H1 (cell line): Measurements from ENCODE around the gene CYB561D2. TPM values are rescaled to one million over a fixed set of nuclear protein-coding genes. Genes with fewer than 3 reads are reported as not detected.

Source experiments
- CREB1 ChIP-seq: IDR thresholded peaks from 2 replicates; pipeline ENCODE4 v1.6.1; 2012; ENCODE audit warnings: inconsistent platforms
- EGR1 ChIP-seq: IDR thresholded peaks from 2 replicates; pipeline ENCODE4 v1.6.1; 2011; ENCODE audit warnings: low read depth, low read length, borderline replicate concordance
- KDM1A ChIP-seq: fragments of 200-600, 300-600 bp; sonication (generic); IDR thresholded peaks from 2 replicates; pipeline ENCODE4 v1.7.1; 2016; ENCODE audit warnings: mild to moderate bottlenecking, low read length, borderline replicate concordance
- PHF8 ChIP-seq: fragments of 200-600 bp; sonication (generic); conservative IDR thresholded peaks from 2 replicates; pipeline ENCODE4 v1.7.1; 2012; ENCODE audit warnings: low read depth, mild to moderate bottlenecking, inconsistent platforms, low read length, moderate library complexity
- RXRA ChIP-seq: IDR thresholded peaks from 2 replicates; pipeline ENCODE4 v1.6.1; 2011; ENCODE audit warnings: low read depth, mild to moderate bottlenecking, low read length, moderate library complexity; ENCODE audit not compliant: insufficient read depth
- SRF ChIP-seq: IDR thresholded peaks from 2 replicates; pipeline ENCODE4 v1.6.1; 2011; ENCODE audit warnings: mild to moderate bottlenecking, low read depth, low read length, moderate library complexity
- USF2 ChIP-seq: IDR thresholded peaks from 2 replicates; pipeline ENCODE4 v1.6.1; 2011; ENCODE audit warnings: low read length, improper control_type of control experiment
- YY1 ChIP-seq: IDR thresholded peaks from 2 replicates; pipeline ENCODE4 v1.6.1; 2011; ENCODE audit warnings: low read depth, mild to moderate bottlenecking, low read length
- ZNF274 ChIP-seq: IDR thresholded peaks from 2 replicates; pipeline ENCODE4 v1.7.0; 2012; ENCODE audit warnings: low read length, borderline replicate concordance; ENCODE audit errors: extremely low read depth
- polyA plus RNA-seq, 7 experiments: library from polyadenylated mRNA; depleted of rRNA in 3 of 7; stranded (reverse) in 5 of 7; unstranded in 2 of 7; fragments of >200 nt in 5 of 7; fragments of 200-250 nt in 2 of 7; gene quantifications; 1 replicate in 5 of 7; 2 replicates in 1 of 7; 4 replicates in 1 of 7; pipeline versions ENCODE4 v1.2.1 to v1.2.3, GENCODE V29; 2011 to 2013; ENCODE audit warnings: missing spikeins in 2 of 7, mixed read lengths in 2 of 7
- total RNA-seq: library from RNA; stranded (reverse); fragmentation: NEBNext Ultra II Directional; extraction: Animal tissue kit (Norgen Biotek cat#: 25700); gene quantifications from 2 replicates; pipeline ENCODE4 v1.2.1, GENCODE V29; 2021

The CYB561D2 gene
- total and polyA plus RNA-seq, 2 of the 8 experiments (the other 6 are each of a cell fraction or from before 2014, with no cell fraction given): 9.8 to 34.0 TPM

- no peak for TF ChIP-seq USF2
- TF ChIP-seq PHF8: no peak
- TF ChIP-seq RXRA: no peak
- TF ChIP-seq YY1: no peak
- no peak for TF ChIP-seq EGR1
- TF ChIP-seq KDM1A: no peak
- TF ChIP-seq CREB1: no peak
- no peak for TF ChIP-seq ZNF274
- no peak for TF ChIP-seq SRF
Measured at GRCh38 chr3:50314816-50315215, 35.8 kb upstream of the CYB561D2 start (continued).
